ENCODE data around the gene NR2F6.

GRCh38 chr19:17281391-17282304 is 35.9 kb upstream of the NR2F6 start, which contains the start of gene ANKLE1:
- no peak for TF ChIP-seq CTCF (conservative IDR thresholded peaks at IDR 0.05)
- TF ChIP-seq EZH2 (IDR thresholded peaks at IDR 0.05; ENCODE audit: low read depth), result no peak
